ENCODE measurements around the gene DBNDD2.

DNA sequence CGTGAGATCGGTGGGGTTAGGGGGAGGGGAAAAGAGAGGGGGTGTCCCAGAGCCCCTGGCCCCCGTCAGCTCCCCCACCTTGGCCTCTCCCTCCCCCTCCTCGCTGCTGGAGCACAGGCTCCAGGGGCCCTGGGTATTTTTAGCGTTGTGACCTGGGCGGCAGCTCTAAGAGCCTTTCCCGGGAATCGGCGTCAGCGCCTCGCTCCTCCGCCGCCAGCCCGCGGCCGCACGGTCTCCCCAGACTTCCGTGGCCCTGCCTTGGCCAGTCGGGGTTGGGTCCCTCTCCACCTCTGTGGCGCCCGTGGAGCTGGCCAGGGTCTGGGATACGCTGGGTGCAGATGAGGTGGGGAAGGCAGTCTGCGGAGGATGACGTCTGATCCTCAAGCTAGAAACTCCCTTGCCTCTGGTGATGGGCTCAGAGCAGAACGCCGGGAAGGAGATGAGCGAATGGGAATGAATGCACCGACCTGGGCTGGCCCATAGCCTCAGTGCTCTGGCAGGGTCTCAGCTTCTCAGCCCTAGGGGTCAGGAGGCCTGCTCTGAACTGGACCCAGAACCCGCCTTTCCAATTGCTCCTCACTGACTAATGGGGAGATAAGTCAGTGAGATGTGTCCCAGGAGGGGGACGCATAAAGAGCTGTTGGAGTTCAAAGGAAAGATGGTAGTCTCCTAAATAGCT lies 883 bp upstream of the DBNDD2 start:
- TF ChIP-seq, protein P1, sequence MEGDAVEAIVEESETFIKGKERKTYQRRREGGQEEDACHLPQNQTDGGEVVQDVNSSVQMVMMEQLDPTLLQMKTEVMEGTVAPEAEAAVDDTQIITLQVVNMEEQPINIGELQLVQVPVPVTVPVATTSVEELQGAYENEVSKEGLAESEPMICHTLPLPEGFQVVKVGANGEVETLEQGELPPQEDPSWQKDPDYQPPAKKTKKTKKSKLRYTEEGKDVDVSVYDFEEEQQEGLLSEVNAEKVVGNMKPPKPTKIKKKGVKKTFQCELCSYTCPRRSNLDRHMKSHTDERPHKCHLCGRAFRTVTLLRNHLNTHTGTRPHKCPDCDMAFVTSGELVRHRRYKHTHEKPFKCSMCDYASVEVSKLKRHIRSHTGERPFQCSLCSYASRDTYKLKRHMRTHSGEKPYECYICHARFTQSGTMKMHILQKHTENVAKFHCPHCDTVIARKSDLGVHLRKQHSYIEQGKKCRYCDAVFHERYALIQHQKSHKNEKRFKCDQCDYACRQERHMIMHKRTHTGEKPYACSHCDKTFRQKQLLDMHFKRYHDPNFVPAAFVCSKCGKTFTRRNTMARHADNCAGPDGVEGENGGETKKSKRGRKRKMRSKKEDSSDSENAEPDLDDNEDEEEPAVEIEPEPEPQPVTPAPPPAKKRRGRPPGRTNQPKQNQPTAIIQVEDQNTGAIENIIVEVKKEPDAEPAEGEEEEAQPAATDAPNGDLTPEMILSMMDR (conservative IDR thresholded peaks at IDR 0.05; ENCODE audit: low read depth in 2 of 2): no peak
- TF ChIP-seq, protein P2, sequence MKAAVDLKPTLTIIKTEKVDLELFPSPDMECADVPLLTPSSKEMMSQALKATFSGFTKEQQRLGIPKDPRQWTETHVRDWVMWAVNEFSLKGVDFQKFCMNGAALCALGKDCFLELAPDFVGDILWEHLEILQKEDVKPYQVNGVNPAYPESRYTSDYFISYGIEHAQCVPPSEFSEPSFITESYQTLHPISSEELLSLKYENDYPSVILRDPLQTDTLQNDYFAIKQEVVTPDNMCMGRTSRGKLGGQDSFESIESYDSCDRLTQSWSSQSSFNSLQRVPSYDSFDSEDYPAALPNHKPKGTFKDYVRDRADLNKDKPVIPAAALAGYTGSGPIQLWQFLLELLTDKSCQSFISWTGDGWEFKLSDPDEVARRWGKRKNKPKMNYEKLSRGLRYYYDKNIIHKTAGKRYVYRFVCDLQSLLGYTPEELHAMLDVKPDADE (IDR thresholded peaks at IDR 0.05): no peak
- no peak for TF ChIP-seq POLR2AphosphoS5 (IDR thresholded peaks at IDR 0.05; ENCODE audit: low read depth)
- no peak for TF ChIP-seq JUNB (IDR thresholded peaks at IDR 0.05; ENCODE audit: unreplicated experiment)
- no peak for TF ChIP-seq EZH2phosphoT487 (IDR thresholded peaks at IDR 0.05; ENCODE audit: unreplicated experiment)
- TF ChIP-seq CREB1 (CRISPR knock-in tag; IDR thresholded peaks at IDR 0.05; ENCODE audit: low read depth): no peak
- TF ChIP-seq EZH2 (IDR thresholded peaks at IDR 0.05; ENCODE audit: low read depth, unreplicated experiment): no peak
- no peak for TF ChIP-seq ZNF114 (CRISPR knock-in tag; IDR thresholded peaks at IDR 0.05)
- TF ChIP-seq, protein P3, sequence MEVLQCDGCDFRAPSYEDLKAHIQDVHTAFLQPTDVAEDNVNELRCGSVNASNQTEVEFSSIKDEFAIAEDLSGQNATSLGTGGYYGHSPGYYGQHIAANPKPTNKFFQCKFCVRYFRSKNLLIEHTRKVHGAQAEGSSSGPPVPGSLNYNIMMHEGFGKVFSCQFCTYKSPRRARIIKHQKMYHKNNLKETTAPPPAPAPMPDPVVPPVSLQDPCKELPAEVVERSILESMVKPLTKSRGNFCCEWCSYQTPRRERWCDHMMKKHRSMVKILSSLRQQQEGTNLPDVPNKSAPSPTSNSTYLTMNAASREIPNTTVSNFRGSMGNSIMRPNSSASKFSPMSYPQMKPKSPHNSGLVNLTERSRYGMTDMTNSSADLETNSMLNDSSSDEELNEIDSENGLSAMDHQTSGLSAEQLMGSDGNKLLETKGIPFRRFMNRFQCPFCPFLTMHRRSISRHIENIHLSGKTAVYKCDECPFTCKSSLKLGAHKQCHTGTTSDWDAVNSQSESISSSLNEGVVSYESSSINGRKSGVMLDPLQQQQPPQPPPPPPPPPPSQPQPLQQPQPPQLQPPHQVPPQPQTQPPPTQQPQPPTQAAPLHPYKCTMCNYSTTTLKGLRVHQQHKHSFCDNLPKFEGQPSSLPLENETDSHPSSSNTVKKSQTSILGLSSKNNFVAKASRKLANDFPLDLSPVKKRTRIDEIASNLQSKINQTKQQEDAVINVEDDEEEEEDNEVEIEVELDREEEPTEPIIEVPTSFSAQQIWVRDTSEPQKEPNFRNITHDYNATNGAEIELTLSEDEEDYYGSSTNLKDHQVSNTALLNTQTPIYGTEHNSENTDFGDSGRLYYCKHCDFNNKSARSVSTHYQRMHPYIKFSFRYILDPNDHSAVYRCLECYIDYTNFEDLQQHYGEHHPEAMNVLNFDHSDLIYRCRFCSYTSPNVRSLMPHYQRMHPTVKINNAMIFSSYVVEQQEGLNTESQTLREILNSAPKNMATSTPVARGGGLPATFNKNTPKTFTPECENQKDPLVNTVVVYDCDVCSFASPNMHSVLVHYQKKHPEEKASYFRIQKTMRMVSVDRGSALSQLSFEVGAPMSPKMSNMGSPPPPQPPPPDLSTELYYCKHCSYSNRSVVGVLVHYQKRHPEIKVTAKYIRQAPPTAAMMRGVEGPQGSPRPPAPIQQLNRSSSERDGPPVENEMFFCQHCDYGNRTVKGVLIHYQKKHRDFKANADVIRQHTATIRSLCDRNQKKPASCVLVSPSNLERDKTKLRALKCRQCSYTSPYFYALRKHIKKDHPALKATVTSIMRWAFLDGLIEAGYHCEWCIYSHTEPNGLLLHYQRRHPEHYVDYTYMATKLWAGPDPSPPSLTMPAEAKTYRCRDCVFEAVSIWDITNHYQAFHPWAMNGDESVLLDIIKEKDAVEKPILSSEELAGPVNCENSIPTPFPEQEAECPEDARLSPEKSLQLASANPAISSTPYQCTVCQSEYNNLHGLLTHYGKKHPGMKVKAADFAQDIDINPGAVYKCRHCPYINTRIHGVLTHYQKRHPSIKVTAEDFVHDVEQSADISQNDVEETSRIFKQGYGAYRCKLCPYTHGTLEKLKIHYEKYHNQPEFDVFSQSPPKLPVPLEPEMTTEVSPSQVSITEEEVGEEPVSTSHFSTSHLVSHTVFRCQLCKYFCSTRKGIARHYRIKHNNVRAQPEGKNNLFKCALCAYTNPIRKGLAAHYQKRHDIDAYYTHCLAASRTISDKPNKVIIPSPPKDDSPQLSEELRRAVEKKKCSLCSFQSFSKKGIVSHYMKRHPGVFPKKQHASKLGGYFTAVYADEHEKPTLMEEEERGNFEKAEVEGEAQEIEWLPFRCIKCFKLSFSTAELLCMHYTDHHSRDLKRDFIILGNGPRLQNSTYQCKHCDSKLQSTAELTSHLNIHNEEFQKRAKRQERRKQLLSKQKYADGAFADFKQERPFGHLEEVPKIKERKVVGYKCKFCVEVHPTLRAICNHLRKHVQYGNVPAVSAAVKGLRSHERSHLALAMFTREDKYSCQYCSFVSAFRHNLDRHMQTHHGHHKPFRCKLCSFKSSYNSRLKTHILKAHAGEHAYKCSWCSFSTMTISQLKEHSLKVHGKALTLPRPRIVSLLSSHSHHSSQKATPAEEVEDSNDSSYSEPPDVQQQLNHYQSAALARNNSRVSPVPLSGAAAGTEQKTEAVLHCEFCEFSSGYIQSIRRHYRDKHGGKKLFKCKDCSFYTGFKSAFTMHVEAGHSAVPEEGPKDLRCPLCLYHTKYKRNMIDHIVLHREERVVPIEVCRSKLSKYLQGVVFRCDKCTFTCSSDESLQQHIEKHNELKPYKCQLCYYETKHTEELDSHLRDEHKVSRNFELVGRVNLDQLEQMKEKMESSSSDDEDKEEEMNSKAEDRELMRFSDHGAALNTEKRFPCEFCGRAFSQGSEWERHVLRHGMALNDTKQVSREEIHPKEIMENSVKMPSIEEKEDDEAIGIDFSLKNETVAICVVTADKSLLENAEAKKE (CRISPR knock-in tag; IDR thresholded peaks at IDR 0.05): no peak
- TF ChIP-seq, protein P4, sequence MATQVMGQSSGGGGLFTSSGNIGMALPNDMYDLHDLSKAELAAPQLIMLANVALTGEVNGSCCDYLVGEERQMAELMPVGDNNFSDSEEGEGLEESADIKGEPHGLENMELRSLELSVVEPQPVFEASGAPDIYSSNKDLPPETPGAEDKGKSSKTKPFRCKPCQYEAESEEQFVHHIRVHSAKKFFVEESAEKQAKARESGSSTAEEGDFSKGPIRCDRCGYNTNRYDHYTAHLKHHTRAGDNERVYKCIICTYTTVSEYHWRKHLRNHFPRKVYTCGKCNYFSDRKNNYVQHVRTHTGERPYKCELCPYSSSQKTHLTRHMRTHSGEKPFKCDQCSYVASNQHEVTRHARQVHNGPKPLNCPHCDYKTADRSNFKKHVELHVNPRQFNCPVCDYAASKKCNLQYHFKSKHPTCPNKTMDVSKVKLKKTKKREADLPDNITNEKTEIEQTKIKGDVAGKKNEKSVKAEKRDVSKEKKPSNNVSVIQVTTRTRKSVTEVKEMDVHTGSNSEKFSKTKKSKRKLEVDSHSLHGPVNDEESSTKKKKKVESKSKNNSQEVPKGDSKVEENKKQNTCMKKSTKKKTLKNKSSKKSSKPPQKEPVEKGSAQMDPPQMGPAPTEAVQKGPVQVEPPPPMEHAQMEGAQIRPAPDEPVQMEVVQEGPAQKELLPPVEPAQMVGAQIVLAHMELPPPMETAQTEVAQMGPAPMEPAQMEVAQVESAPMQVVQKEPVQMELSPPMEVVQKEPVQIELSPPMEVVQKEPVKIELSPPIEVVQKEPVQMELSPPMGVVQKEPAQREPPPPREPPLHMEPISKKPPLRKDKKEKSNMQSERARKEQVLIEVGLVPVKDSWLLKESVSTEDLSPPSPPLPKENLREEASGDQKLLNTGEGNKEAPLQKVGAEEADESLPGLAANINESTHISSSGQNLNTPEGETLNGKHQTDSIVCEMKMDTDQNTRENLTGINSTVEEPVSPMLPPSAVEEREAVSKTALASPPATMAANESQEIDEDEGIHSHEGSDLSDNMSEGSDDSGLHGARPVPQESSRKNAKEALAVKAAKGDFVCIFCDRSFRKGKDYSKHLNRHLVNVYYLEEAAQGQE (IDR thresholded peaks at IDR 0.05; ENCODE audit: unreplicated experiment): no peak
- no peak for TF ChIP-seq NANOG (IDR thresholded peaks at IDR 0.05; ENCODE audit: borderline replicate concordance)
- no peak for TF ChIP-seq STAT1 (IDR thresholded peaks at IDR 0.05; ENCODE audit: unreplicated experiment)
- no peak for TF ChIP-seq ZNF331 (CRISPR knock-in tag; IDR thresholded peaks at IDR 0.05; ENCODE audit: low read depth)

Measured in GM23338 (cell line).